GM18498 (cell line): Measurements from ENCODE around the gene CARMIL1.

Source experiments
- ATAC-seq: cut with Tn5 transposase; IDR thresholded peaks from one replicate; pipeline ENCODE4 v1.9.1; 2021; ENCODE audit warnings: mild to moderate bottlenecking, moderate library complexity; ENCODE audit not compliant: unreplicated experiment

The CARMIL1 gene

GRCh38 chr6:25464225-25464624 lies 185.1 kb downstream of the CARMIL1 start:
- no peak for ATAC-seq

GRCh38 chr6:25465941-25466340 lies 186.8 kb downstream of the CARMIL1 start:
- no peak for ATAC-seq

GRCh38 chr6:25468881-25469280 lies 189.7 kb downstream of the CARMIL1 start:
- ATAC-seq: no peak

- no peak for ATAC-seq
Observed at GRCh38 chr6:25469797-25470388, 190.7 kb downstream of the CARMIL1 start.

GRCh38 chr6:25472306-25472705 lies 193.1 kb downstream of the CARMIL1 start:
- no peak for ATAC-seq

- no peak for ATAC-seq
Observed at GRCh38 chr6:25472906-25473305, 193.7 kb downstream of the CARMIL1 start.

GRCh38 chr6:25473447-25473846 lies 194.3 kb downstream of the CARMIL1 start:
- ATAC-seq: no peak

- ATAC-seq: no peak
Observed at GRCh38 chr6:25476126-25476525, 197.0 kb downstream of the CARMIL1 start.

- no peak for ATAC-seq
Observed at GRCh38 chr6:25477006-25477590, 197.9 kb downstream of the CARMIL1 start.

- ATAC-seq: no peak
Observed at GRCh38 chr6:25478973-25479372, 199.8 kb downstream of the CARMIL1 start.

GRCh38 chr6:25481267-25481666 lies 202.1 kb downstream of the CARMIL1 start:
- no peak for ATAC-seq

- ATAC-seq: no peak
Observed at GRCh38 chr6:25482996-25483395, 203.8 kb downstream of the CARMIL1 start.

- ATAC-seq: no peak
Observed at GRCh38 chr6:25483943-25484342, 204.8 kb downstream of the CARMIL1 start.

GRCh38 chr6:25484900-25485299 lies 205.7 kb downstream of the CARMIL1 start:
- no peak for ATAC-seq

- no peak for ATAC-seq
Observed at GRCh38 chr6:25485821-25486534, 206.8 kb downstream of the CARMIL1 start.

GRCh38 chr6:25486550-25486949 lies 207.4 kb downstream of the CARMIL1 start:
- ATAC-seq: no peak

GRCh38 chr6:25487012-25487411 lies 207.8 kb downstream of the CARMIL1 start:
- no peak for ATAC-seq

- no peak for ATAC-seq
Observed at GRCh38 chr6:25488156-25488555, 209.0 kb downstream of the CARMIL1 start.

GRCh38 chr6:25489399-25489798 lies 210.2 kb downstream of the CARMIL1 start:
- ATAC-seq: no peak

- ATAC-seq: no peak
Observed at GRCh38 chr6:25490018-25490801, 211.0 kb downstream of the CARMIL1 start.

GRCh38 chr6:25492951-25493350 lies 213.8 kb downstream of the CARMIL1 start:
- no peak for ATAC-seq

- ATAC-seq: no peak
Observed at GRCh38 chr6:25494469-25494868, 215.3 kb downstream of the CARMIL1 start.
